GM23338 (cell line): ENCODE data around the gene ARHGAP12. TPM values are rescaled to one million over a fixed set of nuclear protein-coding genes. Genes with fewer than 3 reads are reported as not detected.

Experiments used
- ATAC-seq: fragments of 200-7000 bp; cut with Tn5 transposase; 3 replicates; pipeline ENCODE4 v1.9.1; 2020
- DNase-seq: peaks from one replicate; pipeline ENCODE4 v3.0.0-alpha.2; 2015; ENCODE audit warnings: low spot score
- H2AFZ ChIP-seq: fragments of 200-600 bp; sonication (generic); 2 replicates; pipeline ENCODE4 v1.8.0; 2016; ENCODE audit warnings: antibody characterized with exemption, mild to moderate bottlenecking, moderate library complexity
- H3F3A ChIP-seq: fragments of 200-600 bp; sonication (generic); replicated peaks from 2 replicates; pipeline ENCODE4 v1.8.0; 2017; ENCODE audit warnings: antibody characterized with exemption, mixed run types, low read depth
- H3K27ac ChIP-seq: fragments of 200-600 bp; sonication (generic); 2 replicates; pipeline ENCODE4 v1.6.1; 2016; ENCODE audit warnings: low read depth
- H3K27me3 ChIP-seq: fragments of 200-600 bp; sonication (generic); 2 replicates; pipeline ENCODE4 v1.8.0; 2016; ENCODE audit warnings: mild to moderate bottlenecking, mixed run types, moderate library complexity; ENCODE audit not compliant: insufficient read depth
- H3K36me3 ChIP-seq: fragments of 200-600 bp; sonication (generic); 2 replicates; pipeline ENCODE4 v1.8.0; 2016; ENCODE audit warnings: mild to moderate bottlenecking; ENCODE audit not compliant: insufficient read depth
- H3K4me1 ChIP-seq: fragments of 200-600 bp; sonication (generic); 2 replicates; pipeline ENCODE4 v1.8.0; 2016; ENCODE audit warnings: mild to moderate bottlenecking, moderate library complexity; ENCODE audit not compliant: insufficient read depth
- H3K4me2 ChIP-seq: fragments of 200-600 bp; sonication (generic); 2 replicates; pipeline ENCODE4 v1.7.1; 2017; ENCODE audit warnings: mixed run types
- H3K4me3 ChIP-seq: fragments of 200-600 bp; sonication (generic); 2 replicates; pipeline ENCODE4 v1.6.1; 2016; ENCODE audit warnings: mixed run types
- H3K79me2 ChIP-seq: fragments of 200-600 bp; sonication (generic); replicated peaks from 2 replicates; pipeline ENCODE4 v1.8.0; 2017; ENCODE audit warnings: mild to moderate bottlenecking; ENCODE audit not compliant: insufficient read depth
- H3K9me2 ChIP-seq: fragments of 200-600 bp; sonication (generic); 2 replicates; pipeline ENCODE4 v1.8.0; 2017; ENCODE audit not compliant: insufficient read depth
- H4K20me1 ChIP-seq: fragments of 200-600 bp; sonication (generic); replicated peaks from 2 replicates; pipeline ENCODE4 v1.8.0; 2017; ENCODE audit warnings: mild to moderate bottlenecking; ENCODE audit not compliant: insufficient read depth
- H3K27ac Mint-ChIP-seq: 2 replicates; pipeline ENCODE4 v1.8.0; 2020; ENCODE audit warnings: inconsistent platforms, mild to moderate bottlenecking, moderate library complexity, mixed read lengths
- H3K27me3 Mint-ChIP-seq: 3 replicates; pipeline ENCODE4 v1.8.0; 2022; ENCODE audit warnings: low read depth, mild to moderate bottlenecking, moderate library complexity, mixed read lengths, inconsistent platforms; ENCODE audit not compliant: insufficient read depth, poor library complexity
- H3K36me3 Mint-ChIP-seq: 3 replicates; pipeline ENCODE4 v1.8.0; 2021; ENCODE audit warnings: low read depth, mild to moderate bottlenecking, inconsistent platforms, moderate library complexity, mixed read lengths
- H3K4me1 Mint-ChIP-seq: 3 replicates; pipeline ENCODE4 v1.8.0; 2020; ENCODE audit warnings: mild to moderate bottlenecking, inconsistent platforms, mixed read lengths
- H3K4me3 Mint-ChIP-seq: 3 replicates; pipeline ENCODE4 v1.8.0; 2021; ENCODE audit warnings: moderate library complexity, mild to moderate bottlenecking, inconsistent platforms, mixed read lengths
- H3K9me3 Mint-ChIP-seq: 3 replicates; pipeline ENCODE4 v1.8.0; 2020; ENCODE audit warnings: moderate library complexity, mild to moderate bottlenecking, inconsistent platforms, mixed read lengths
- CREB1 ChIP-seq: fragments of 250-450 bp; sonication (Bioruptor Pico); IDR thresholded peaks from 2 replicates; pipeline ENCODE4 v1.5.0; 2020; ENCODE audit warnings: low read depth, mild to moderate bottlenecking, moderate library complexity
- JUNB ChIP-seq: IDR thresholded peaks from one replicate; pipeline ENCODE4 v1.6.1; 2016; ENCODE audit warnings: antibody characterized with exemption; ENCODE audit not compliant: unreplicated experiment
- POLR2AphosphoS5 ChIP-seq: IDR thresholded peaks from 2 replicates; pipeline ENCODE4 v1.6.1; 2016; ENCODE audit warnings: antibody characterized with exemption, low read depth
- polyA plus RNA-seq: library from polyadenylated mRNA; unstranded; fragments of >200 nt; fragmentation: Nextera tagmentation; extraction: Ambion mirVana; gene quantifications from 2 replicates; pipeline ENCODE4 v1.2.1, GENCODE V29; 2016
- total RNA-seq: library from RNA; depleted of rRNA; stranded (reverse); fragments of >200 nt; shearing (Covaris generic); gene quantifications from 2 replicates; pipeline ENCODE4 v1.2.3, GENCODE V29; 2014
- TF ChIP-seq, protein P1 (sequence below): fragments of 250-450 bp; sonication (Bioruptor Pico); IDR thresholded peaks from 2 replicates; pipeline ENCODE4 v1.5.0; 2020; ENCODE audit warnings: mild to moderate bottlenecking, moderate library complexity

The ARHGAP12 gene
- total and polyA plus RNA-seq, 2 experiments from 2014 or later: 27.5 to 50.7 TPM

DNA sequence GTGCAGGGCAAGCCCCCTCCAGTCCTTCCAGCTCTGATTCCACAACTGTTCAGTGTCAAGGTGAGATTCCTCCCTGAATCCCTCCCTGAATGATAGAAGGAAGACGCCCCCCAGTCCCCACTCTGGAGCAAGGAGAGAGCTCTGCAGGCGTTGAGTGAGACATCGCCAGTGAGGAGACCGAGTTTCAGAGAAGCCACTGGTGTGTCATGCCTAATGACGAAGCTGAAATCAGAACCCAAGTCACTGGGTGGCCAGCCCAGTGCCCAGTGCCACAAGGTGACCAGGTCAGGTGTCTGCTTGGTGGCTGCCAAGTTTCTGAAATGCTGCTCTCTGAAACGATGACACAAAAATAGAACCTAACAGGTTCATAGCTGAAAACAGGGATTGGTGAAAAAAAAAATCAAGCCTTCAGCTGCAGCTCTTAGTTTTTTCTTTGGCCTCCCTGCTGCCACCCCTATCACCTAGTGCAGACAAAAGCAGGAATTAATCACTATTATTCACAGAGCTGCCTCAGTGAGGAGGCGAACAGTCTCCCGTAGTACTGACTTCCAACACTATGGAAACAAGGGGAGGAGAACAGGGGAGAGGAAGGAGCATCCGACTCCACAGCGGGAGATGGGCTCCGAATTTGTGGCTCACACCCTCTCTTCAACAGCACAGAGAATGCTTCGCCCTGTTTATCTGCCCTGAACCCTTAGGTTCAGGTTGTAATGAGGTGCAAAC, 153.5 kb downstream of the ARHGAP12 start:
- Mint-ChIP-seq H3K27ac (no peak overlapping the region), H3K36me3 (peaks cover 11% of the 10 kb centered on the region; the same call in 2 of the 3 replicates), H3K4me3 (no peak overlapping the region), H3K27me3 (peaks cover 8% of the 10 kb centered on the region), H3K9me3 (peaks cover 12% of the 10 kb centered on the region), H3K4me1 (peaks cover 5% of the 10 kb centered on the region; the same call in 2 of the 3 replicates)
- TF ChIP-seq, protein P1, sequence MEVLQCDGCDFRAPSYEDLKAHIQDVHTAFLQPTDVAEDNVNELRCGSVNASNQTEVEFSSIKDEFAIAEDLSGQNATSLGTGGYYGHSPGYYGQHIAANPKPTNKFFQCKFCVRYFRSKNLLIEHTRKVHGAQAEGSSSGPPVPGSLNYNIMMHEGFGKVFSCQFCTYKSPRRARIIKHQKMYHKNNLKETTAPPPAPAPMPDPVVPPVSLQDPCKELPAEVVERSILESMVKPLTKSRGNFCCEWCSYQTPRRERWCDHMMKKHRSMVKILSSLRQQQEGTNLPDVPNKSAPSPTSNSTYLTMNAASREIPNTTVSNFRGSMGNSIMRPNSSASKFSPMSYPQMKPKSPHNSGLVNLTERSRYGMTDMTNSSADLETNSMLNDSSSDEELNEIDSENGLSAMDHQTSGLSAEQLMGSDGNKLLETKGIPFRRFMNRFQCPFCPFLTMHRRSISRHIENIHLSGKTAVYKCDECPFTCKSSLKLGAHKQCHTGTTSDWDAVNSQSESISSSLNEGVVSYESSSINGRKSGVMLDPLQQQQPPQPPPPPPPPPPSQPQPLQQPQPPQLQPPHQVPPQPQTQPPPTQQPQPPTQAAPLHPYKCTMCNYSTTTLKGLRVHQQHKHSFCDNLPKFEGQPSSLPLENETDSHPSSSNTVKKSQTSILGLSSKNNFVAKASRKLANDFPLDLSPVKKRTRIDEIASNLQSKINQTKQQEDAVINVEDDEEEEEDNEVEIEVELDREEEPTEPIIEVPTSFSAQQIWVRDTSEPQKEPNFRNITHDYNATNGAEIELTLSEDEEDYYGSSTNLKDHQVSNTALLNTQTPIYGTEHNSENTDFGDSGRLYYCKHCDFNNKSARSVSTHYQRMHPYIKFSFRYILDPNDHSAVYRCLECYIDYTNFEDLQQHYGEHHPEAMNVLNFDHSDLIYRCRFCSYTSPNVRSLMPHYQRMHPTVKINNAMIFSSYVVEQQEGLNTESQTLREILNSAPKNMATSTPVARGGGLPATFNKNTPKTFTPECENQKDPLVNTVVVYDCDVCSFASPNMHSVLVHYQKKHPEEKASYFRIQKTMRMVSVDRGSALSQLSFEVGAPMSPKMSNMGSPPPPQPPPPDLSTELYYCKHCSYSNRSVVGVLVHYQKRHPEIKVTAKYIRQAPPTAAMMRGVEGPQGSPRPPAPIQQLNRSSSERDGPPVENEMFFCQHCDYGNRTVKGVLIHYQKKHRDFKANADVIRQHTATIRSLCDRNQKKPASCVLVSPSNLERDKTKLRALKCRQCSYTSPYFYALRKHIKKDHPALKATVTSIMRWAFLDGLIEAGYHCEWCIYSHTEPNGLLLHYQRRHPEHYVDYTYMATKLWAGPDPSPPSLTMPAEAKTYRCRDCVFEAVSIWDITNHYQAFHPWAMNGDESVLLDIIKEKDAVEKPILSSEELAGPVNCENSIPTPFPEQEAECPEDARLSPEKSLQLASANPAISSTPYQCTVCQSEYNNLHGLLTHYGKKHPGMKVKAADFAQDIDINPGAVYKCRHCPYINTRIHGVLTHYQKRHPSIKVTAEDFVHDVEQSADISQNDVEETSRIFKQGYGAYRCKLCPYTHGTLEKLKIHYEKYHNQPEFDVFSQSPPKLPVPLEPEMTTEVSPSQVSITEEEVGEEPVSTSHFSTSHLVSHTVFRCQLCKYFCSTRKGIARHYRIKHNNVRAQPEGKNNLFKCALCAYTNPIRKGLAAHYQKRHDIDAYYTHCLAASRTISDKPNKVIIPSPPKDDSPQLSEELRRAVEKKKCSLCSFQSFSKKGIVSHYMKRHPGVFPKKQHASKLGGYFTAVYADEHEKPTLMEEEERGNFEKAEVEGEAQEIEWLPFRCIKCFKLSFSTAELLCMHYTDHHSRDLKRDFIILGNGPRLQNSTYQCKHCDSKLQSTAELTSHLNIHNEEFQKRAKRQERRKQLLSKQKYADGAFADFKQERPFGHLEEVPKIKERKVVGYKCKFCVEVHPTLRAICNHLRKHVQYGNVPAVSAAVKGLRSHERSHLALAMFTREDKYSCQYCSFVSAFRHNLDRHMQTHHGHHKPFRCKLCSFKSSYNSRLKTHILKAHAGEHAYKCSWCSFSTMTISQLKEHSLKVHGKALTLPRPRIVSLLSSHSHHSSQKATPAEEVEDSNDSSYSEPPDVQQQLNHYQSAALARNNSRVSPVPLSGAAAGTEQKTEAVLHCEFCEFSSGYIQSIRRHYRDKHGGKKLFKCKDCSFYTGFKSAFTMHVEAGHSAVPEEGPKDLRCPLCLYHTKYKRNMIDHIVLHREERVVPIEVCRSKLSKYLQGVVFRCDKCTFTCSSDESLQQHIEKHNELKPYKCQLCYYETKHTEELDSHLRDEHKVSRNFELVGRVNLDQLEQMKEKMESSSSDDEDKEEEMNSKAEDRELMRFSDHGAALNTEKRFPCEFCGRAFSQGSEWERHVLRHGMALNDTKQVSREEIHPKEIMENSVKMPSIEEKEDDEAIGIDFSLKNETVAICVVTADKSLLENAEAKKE (CRISPR knock-in tag): no peak
- no peak for TF ChIP-seq JUNB
- no peak for TF ChIP-seq POLR2AphosphoS5
- Histone ChIP-seq H3K27me3 (no peaks in the 10 kb centered on the region), H3K9me2 (no peaks in the 10 kb centered on the region), H3F3A (no peaks in the 10 kb centered on the region), H3K4me1 (0 out of 2 replicates have a peak, but pooled peaks cover 10% of the 10 kb centered on the region), H4K20me1 (no peaks in the 10 kb centered on the region), H3K4me3 (no peak overlapping the region), H3K36me3 (no peaks in the 10 kb centered on the region), H3K27ac (no peak overlapping the region), H3K4me2 (no peak overlapping the region), H3K79me2 (no peaks in the 10 kb centered on the region), H2AFZ (peak overlapping the region; percentile 90)
- peak; percentile 49; the same call in 2 of the 3 replicates for ATAC-seq
- no peak for DNase-seq

DNA sequence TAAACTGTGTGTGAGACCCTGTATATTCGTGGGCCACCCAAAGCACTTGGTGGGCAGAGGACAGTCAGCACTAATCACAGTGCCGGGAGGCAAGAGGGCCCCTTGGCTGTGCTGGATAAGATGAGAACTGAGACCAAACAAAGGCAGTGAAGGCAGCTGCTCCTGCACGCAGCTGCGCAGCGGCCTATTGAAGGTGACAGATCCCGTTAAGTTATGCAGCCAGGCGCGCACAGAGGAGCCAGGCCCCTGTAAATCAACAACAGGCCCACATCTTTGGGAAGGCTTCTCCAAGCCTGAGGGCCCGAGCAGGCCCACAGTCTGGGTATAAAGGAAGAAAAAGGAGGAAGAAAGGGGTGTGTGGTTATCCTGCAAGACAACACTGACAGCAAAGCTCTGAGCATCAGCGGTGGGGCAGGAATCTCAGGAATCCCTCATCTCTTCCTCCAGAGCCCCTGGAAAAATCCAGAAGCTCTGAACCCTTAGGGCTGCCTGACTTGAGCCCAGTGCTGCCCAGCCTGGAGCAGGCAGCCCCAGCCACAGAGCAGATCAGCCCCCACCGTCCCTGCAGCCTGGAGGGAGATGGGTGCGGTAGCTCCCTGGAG, 154.2 kb downstream of the ARHGAP12 start:
- no peak overlapping the region for H3K27ac Mint-ChIP-seq
- no peak overlapping the region for H3K4me2 ChIP-seq
- TF ChIP-seq POLR2AphosphoS5 (no peak), CREB1 (no peak), JUNB (no peak)

More for the DNA sequence above, 154.2 kb downstream of the ARHGAP12 start:
- peak; percentile 44 for DNase-seq
- no peaks in the 10 kb centered on the region for H4K20me1 ChIP-seq
- no peaks in the 10 kb centered on the region for H3F3A ChIP-seq
- H2AFZ ChIP-seq: peak overlapping the region; percentile 90
- no peaks in the 10 kb centered on the region for H3K36me3 ChIP-seq
- Mint-ChIP-seq H3K4me1 (peaks cover 5% of the 10 kb centered on the region; the same call in 2 of the 3 replicates), H3K27me3 (peaks cover 10% of the 10 kb centered on the region), H3K4me3 (no peak overlapping the region), H3K36me3 (peaks cover 11% of the 10 kb centered on the region; the same call in 2 of the 3 replicates), H3K9me3 (peaks cover 12% of the 10 kb centered on the region)
- no peaks in the 10 kb centered on the region for H3K27me3 ChIP-seq
- H3K4me1 ChIP-seq: 0 out of 2 replicates have a peak, but pooled peaks cover 10% of the 10 kb centered on the region
- no peaks in the 10 kb centered on the region for H3K79me2 ChIP-seq
- no peak overlapping the region for H3K27ac ChIP-seq
- H3K4me3 ChIP-seq: no peak overlapping the region
- ATAC-seq: peak; percentile 57
- no peaks in the 10 kb centered on the region for H3K9me2 ChIP-seq
